Inferior parietal cortex (tissue), 1 donor: Measurements from ENCODE around the gene CELA2B.
"Not testable (repeated sequence)": the region's sequence is repeated elsewhere in the genome, so short reads cannot be mapped to it uniquely, and the experiment has no call there.

ENCODE experiments used
- DNase-seq: peaks from one replicate; pipeline ENCODE4 v3.0.0-alpha.2; 2016; ENCODE audit errors: extremely low spot score

CELA2B gene

DNA sequence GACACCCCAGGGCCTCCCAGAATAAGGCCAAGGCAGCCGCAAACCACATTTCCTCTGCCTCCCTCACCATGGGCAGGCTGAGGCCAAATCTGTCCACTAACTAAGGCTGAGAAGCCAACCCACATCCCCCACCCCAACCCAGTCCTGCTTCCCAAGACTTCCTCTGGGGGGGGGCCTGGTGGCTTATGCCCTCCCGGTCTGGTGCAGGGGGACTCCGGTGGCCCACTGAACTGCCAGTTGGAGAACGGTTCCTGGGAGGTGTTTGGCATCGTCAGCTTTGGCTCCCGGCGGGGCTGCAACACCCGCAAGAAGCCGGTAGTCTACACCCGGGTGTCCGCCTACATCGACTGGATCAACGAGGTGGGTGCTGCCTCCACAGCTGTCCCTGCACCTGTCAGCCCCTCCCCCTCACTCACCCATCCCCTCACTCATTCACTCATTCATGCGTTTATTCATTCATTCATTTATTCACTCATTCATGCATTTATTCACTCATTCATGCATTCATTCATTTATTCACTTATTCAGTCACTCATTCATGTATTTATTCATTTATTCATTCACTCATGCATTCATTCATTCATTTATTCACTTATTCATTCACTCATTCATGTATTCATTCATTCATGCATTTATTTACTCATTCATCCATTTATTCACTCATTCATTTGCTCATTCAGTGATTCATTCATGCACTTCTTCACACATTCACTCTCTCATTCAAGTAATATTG lies 30.3 kb upstream of the CELA2B start:
- no peak for DNase-seq

DNA sequence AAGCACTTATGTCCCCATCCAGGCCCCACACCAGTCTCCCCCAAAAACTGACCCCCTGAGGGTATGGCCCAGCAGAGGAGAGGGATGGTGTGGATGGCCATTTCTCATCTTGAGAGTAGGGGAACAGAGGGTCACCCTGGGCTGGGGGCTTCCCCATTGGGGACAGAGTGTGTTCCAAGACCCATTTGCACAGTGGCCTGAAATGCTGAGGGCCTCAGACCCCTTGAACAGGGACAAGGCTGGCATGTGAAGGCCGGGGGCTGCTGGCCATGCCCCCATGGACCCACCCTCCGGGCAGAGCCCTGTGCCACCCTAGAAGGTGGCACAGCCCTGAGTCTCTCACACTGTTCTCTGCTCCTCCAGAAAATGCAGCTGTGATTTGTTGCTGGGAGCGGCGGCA lies 29.7 kb upstream of the CELA2B start:
- no peak for DNase-seq

DNA sequence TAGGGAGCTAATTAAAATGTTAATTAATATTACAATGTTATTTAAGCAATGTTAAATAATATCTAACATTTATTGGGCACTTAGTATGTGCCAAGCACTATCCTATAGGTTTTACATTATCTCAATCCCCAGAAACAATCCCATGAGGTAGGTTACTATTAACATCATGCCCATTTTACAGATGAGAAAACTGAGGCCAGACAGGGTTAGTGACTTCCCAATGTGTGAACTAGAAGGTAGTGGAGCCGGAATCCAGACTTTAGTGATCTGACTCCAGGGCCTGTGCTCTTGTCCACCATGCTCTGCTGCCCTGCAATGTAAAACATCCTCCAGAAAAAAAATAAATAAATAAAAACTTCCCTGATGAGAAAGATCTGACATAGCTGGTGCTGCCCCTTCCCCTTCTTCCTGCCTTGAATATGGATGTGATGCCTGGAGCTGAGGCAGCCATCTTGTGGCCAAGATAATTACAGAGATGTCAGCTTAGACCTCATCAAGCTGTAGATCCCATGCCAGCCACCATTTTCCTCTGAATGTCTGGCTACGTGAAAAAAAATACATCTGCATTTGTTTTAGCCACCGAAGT lies 26.9 kb upstream of the CELA2B start:
- DNase-seq: no peak

DNA sequence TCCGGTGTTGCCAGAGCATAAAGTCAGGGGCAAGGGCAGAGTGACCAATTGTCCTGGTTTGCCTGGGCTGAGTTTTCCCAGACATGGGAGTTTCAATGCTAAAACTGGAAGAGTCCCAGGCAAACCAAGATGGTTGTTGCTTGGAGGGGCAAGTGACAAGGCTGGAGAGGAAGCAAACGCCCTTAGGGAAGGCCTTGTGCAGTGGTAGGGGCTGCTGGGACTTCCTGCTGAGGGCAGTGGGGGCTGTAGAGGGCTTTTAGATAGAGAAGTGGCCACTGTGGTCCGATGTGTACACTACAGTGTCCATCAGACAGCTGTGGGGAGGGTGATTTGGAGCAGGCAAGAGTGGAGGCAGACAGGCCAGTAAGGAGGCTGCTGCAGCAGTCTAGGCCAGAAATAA lies 26.3 kb upstream of the CELA2B start:
- no peak for DNase-seq

DNA sequence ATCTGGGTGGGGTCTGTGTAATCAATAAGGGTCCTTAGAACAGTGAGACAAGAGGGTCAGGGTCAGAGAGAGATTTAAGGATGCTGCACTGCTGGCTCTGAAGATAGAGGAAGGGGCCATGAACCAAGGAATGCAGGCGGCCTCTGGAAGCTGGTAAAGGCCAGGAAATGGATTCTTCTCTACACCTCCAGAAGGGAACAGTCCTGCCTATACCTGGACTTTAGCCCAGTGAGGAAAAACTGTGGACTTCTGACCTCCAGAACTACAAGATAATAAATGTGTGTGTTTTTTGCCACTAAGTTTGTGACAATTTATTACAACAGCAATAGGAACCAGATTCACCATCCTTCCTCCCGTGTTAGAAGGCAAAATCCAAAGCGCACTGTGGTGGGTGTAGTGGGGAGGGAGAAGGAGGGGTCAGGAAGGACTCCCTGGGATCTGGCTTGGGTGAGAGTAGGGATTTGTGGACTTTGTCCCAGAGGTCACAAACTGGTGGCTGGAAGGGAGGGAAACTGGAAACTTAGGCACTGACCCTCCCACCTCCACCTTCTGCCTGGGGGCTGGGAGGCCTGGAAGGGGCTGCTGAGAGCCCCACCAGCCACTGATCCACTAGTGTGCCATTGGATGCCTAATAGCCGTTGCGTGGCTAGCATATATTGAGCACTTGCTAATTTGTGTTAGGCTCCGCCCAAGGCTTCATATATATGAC lies 24.7 kb upstream of the CELA2B start:
- no peak for DNase-seq

DNA sequence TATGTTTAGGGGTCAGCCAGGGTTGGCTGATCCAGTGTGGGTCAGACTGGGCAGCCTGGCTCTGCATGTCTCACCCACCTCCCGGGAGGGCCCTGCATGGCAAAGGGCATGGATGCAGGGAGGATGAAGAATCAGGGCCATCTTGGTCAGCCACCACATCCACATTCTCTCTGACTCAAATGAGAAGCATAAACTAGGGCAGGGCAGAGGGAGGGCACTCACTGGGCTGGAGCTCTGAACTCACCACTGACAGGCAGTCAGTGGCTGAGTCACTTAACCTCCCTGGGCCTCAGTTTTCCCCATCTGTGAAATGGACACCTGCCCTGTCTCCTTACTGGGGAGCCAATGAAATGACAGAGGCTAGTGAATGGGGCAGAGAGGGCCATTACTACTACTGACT lies 23.7 kb upstream of the CELA2B start:
- no peak for DNase-seq

DNA sequence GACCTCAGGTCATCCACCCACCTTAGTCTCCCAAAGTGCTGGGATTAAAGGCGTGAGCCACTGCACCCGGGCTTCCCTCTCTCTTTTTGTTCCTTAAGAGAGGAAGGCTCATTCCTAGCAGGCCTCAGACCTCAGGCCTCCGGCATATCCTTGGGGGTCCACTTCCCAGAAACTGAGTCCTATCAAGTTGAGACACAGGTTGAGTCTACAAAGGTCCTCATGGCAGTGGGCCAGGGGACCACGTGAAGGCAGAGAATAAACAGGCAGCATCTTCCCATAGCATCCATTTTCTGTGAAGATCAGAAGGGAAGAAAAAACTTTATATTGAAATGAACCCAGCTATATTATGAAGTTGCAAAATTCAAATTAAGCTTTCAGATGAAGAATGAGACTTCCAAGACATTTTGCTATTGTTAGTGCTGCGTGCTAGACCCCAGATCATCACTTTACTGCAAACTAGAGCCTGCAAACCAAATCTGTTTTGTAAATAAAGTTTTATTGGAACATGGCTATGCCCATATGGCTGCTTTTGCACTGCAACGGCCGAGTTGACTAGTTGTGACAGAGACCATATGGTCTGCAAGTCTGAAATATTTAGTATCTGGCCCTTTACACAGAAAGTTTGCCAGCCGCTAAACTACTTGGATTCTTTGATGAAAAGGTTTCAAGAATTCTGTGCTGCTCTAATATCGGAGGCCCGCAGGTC lies 22.9 kb upstream of the CELA2B start:
- no peak for DNase-seq

DNA sequence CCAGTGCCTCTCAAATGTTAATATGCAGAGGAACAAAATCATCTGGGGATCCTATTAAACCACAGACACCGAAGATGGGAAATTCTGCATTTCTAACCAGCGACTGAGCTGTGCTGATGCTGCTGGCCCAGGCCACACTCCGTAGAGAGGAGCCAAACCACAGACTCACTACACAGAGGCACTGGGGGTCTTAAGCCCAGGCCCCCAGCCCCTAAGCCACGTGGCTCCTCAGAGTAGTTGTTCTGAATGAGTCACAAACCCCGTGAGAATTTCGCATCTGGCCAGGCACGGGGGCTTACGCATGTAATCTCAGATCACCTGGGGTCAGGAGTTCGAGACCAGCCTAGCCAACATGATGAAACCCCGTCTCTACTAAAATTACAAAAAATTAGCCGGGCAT lies 22.2 kb upstream of the CELA2B start:
- DNase-seq: no peak

DNA sequence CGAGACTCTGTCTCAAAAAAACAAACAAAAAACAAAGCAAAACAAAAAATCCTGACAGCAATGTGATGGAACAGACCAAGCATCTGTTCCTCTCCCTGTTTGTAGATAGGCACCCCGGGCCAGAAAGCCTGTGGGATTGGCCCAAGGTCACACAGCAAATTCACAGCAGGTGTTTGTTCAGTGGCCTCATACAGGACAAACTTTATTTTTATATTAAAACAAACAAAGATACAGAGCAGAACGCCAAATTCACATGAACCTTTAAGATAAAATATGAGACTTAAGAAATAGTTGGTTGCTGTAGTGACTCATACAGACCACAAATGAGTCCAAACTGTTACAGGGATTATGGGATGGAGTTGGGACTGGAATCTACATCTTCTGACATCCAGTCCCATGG lies 21.6 kb upstream of the CELA2B start:
- no peak for DNase-seq

DNA sequence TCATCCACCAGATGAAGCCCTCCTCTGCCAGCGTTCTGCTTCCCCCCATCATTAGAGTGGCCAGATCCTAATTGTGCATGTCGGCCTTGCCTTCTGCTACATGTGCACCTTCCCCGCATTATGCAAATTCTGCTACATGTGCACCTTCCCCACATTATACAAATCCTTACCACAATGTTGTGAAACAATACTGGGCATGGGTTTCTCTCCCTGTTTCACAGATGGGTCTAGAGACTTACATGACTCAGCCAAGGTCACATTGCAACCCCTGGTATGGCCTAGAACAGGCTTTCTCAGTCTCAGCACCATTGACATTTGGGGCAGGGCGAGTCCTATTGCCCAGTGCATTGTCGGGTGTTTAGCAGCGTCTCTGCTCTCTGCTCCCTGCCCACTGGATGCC lies 20.4 kb upstream of the CELA2B start:
- DNase-seq: no peak

DNA sequence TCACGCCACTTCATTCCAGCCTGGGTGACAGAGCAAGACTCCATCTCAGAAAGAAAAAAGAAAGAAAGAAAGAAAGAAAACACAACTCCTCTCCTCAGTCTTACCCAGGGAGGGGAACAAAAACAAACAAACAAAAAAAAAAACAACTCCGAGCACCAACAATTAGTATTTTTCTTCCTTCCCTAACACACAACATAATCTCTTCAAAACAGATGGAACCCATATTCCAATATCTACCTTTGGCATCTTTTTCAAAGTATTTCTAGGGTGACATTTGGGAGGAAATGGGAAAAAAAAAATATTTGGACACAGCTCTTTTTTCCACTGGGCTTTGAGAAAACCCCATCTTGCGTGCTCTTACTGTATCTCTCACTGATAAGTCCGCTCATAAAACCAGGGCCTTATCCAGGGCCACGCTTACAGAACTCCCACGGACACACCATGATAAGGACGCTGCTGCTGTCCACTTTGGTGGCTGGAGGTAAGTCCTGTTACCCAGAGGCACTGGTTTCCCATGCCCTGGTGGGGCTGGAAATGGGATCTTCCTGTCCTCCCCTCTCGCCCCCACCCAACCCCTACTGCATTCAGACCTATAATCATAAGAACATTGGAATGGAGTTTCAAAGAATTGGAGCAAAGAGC lies 19.5 kb upstream of the CELA2B start, which contains the start of gene CELA2A:
Gene CELA2A, plus strand, starts transcription at position 420 of the 642 bp plus-strand sequence. Its CDS starts 22 bp downstream, at position 442.
- no peak for DNase-seq

DNA sequence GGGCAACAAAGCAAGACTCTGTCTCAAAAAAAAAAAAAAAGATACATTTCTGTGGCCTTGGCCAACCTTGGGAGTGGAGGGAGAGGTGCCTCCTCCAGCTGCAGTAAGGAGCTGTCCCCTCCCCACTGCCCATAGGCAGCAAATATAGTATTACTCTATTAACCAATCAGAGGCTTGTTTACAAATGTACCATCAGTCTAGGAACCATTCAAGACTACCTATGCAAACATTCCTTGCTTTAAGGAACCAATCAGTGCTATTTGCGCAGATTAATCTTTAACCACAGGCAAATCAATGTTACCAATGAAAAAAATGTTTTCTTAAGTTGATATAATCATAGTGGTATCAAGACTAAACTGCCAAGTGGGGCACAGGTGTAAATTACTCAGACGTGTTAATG lies 18.3 kb upstream of the CELA2B start:
- DNase-seq: no peak

DNA sequence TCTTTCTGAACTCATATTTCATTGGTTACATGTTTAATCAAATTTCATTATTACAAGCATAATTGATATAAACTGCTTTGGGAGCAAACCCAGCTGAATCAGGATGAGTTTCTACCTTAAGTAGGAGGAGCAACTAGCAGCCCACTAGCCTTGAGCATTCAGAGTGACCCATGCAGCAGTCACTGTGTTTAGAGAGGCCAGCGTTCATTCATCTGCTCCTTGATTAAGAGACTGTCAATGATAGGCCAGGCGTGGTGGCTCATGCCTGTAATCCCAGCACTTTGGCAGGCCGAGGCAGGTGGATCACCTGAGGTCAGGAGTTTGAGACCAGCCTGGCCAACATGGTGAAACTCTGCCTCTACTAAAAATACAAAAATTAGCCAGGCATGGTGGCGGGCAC lies 17.5 kb upstream of the CELA2B start:
- not testable (repeated sequence) for DNase-seq

DNA sequence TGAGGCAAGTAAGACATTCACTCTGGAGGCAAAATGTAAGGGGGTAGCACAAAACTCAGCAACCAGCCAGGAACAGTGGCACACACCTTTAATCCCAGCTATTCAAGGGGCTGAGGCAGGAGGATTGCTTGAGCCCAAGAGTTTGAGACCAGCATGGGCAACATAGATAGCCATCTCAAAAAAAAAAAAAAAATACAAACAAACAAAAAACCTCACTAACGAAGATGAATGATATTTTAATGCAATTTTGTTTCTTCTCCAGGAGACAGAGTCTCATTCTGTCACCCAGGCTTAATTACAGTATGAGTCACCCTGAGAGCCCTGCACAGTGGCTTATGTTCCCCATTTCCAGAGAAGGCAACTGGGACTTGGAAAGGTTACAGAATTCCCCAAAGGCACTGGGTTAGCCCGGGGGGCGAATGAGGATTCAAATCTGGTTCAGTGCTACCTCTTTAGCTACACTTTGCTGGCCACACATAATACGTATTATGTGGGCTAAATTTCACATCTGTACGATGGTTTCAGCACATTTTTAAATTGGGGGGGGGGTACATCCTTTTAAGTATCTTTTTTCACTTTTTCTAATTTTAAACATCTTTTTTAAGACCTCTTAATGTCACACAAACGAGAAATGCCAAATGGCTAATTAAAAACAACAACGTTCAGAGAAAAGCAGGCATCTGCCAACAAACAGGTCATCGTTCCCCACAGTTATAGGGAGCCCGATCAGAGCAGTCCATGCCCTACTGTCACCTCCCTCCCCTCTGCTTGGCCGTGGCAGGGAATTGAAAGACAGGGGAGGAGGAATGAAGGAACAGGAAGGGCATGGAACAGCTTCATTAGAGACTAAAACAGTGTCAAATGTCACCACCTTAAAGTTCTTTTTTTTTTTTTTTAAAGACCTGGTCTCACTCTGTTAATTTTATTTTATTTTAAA lies 15.9 kb upstream of the CELA2B start:
- no peak for DNase-seq

DNA sequence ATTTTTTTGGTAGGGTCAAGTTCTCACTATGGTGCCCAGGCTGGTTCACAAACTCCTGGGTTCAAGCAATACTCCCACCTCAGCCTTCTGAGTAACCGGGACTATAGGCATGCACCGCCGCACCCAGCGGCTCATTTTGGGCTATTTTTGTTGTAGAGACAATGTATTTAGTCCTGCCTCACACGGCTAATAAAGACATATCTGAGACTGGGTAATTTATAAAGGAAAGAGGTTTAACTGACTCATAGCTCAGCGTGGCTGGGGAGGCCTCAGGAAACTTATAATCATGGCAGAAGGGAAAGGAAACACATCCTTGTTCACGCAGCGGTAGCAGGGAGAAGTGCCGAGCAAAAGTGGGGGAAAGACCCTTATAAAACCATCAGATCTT lies 15.2 kb upstream of the CELA2B start:
- DNase-seq: no peak

DNA sequence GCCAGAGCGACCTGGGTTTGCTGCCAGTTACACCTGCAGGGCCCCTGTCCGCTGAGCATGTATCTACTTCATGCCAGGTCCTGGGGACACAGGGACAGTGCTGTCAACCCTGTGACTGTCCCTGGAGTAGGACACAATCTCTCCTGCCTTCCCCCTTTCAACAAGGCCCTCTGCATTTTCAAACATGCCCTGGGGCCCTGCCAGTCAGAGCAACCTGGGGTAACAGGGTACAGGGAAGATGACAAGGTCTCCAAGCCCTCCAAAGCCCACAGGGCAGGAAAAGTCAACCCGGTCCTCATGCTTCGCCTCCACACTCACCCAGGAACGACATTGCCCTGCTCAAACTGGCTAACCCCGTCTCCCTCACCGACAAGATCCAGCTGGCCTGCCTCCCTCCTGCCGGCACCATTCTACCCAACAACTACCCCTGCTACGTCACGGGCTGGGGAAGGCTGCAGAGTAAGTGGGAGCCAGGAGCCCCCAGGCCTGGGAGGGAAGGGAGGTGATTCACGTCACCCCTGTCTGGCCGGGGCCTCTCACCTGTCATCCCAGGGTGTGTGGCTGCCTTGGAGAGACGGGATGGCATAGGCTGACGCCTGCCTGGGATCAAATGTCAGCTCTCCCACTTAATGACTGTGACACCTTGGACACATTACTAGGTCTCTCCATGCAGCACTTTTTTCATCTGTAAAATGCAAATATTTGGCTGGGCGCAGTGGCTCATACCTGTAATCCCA lies 12.7 kb upstream of the CELA2B start:
- DNase-seq: not testable (repeated sequence)

DNA sequence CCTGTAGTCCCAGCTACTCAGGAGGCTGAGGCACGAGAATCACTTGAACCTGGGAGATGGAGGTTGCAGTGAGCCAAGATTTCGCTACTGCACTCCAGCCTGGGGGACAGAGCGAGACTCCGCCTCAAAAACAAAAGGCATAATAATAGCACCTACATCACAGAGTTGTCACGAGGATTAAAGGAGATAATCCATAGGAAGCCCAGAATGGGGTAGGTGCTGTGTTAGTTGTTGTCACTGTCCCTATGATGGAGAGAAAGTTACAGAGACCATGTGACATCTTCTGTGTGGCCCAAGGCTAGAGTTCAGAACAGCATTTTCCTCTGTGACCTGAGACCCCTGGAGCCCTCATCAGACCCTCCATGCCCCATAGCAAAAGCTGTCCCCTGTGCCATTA lies 12.0 kb upstream of the CELA2B start:
- not testable (repeated sequence) for DNase-seq

DNA sequence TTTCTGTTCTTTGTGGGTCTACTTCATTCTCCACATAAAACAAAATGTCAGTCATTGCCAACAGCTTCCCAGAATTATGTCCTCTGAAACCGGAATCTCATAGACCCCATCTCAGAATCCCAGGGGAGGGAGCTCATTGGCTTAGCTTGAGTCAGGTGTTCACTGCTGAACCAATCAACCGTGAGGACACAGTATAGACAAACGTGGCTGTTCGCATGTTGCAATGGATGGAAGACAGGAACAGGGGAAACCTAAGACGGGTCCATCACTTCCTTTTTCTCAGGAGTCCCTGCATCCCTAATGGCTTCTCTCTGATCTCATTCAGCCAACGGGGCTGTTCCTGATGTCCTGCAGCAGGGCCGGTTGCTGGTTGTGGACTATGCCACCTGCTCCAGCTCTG lies 10.2 kb upstream of the CELA2B start:
- DNase-seq: no peak

DNA sequence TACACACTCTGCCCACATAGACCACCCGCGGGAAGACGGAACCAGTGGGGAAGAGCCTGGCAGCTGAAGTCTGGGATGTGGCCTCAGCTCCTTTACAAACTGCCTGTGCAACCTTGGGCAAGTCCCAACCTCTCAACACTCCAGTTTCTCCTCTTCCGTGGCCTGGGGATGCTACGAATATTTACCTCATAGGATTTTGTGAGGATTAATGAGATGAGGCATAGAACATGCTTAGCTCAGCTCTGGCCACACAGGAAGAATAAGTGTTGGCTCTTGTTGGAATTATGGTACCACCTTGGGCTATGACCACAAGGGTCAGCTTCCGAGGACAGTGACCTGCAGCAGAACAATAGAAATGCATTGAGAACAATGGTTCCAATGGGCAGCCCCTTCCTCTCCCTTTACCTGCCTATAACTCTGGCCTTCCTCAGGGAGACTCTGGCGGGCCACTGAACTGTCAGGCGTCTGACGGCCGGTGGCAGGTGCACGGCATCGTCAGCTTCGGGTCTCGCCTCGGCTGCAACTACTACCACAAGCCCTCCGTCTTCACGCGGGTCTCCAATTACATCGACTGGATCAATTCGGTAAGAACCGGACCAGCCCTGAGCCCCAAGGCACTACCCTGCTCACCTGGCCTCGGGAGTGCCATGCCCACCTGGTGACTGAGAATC lies 8.8 kb upstream of the CELA2B start:
- DNase-seq: not testable (repeated sequence)

DNA sequence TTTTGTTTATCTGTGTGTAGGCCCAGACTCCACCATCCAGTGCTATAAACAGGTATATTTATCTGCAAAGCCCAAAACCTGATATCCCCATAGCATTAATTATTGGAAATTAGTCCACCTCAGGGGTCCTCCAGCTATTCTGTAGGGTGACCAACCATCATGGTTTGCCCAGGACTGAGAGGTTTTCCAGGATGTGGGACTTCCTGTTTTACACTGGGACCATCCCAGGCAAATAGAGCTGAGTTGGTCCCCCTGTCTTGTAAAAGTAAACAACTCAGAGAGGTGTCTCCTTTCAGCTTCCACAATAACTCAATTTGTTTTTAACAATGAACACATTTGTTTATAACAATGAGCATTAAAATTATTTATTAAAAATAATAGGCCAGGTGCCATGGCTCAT lies 7.8 kb upstream of the CELA2B start:
- DNase-seq: no peak
